ES-I3 (cell line): ENCODE data around the gene SLC7A1.

ENCODE experiments used
- H3K36me3 ChIP-seq: 2 replicates; pipeline ENCODE4 v1.6.1; 2013; ENCODE audit warnings: mild to moderate bottlenecking, low read length, control low read depth, moderate library complexity; ENCODE audit not compliant: insufficient read depth
- H3K4me1 ChIP-seq: 2 replicates; pipeline ENCODE4 v1.6.1; 2013; ENCODE audit warnings: mild to moderate bottlenecking, control low read depth, low read length; ENCODE audit not compliant: insufficient read depth
- H3K9ac ChIP-seq: 2 replicates; pipeline ENCODE4 v1.6.1; 2013; ENCODE audit warnings: low read depth, mild to moderate bottlenecking, low read length, moderate library complexity
- H3K9me3 ChIP-seq: 2 replicates; pipeline ENCODE4 v1.6.1; 2013; ENCODE audit warnings: mild to moderate bottlenecking, low read length, moderate library complexity; ENCODE audit not compliant: control insufficient read depth, insufficient read depth

SLC7A1 gene

GRCh38 chr13:29594710-29595379 lies 643 bp downstream of the SLC7A1 start:
- Histone ChIP-seq H3K9me3 (no peaks in the 10 kb centered on the region), H3K4me1 (peaks cover 19% of the 10 kb centered on the region), H3K36me3 (no peaks in the 10 kb centered on the region; the same call in 1 of the 2 replicates), H3K9ac (peak overlapping the region; percentile 74)

GRCh38 chr13:29594303-29594709 lies 1.2 kb downstream of the SLC7A1 start:
- peaks cover 24% of the 10 kb centered on the region for H3K4me1 ChIP-seq
- H3K9me3 ChIP-seq = no peaks in the 10 kb centered on the region
- H3K36me3 ChIP-seq = no peaks in the 10 kb centered on the region; the same call in 1 of the 2 replicates
- H3K9ac ChIP-seq = peak overlapping the region; percentile 74

GRCh38 chr13:29593605-29594297 lies 1.7 kb downstream of the SLC7A1 start:
- Histone ChIP-seq H3K36me3 (no peaks in the 10 kb centered on the region; the same call in 1 of the 2 replicates), H3K9ac (peak overlapping the region; percentile 74), H3K4me1 (peaks cover 24% of the 10 kb centered on the region), H3K9me3 (no peaks in the 10 kb centered on the region)

GRCh38 chr13:29591310-29591709 lies 4.2 kb downstream of the SLC7A1 start:
- H3K36me3 ChIP-seq = no peaks in the 10 kb centered on the region; the same call in 1 of the 2 replicates
- peaks cover 31% of the 10 kb centered on the region for H3K4me1 ChIP-seq
- H3K9me3 ChIP-seq = no peaks in the 10 kb centered on the region
- H3K9ac ChIP-seq = no peak overlapping the region

GRCh38 chr13:29589967-29590366 lies 5.5 kb downstream of the SLC7A1 start:
- Histone ChIP-seq H3K9ac (no peak overlapping the region), H3K4me1 (peaks cover 34% of the 10 kb centered on the region), H3K9me3 (no peaks in the 10 kb centered on the region), H3K36me3 (no peaks in the 10 kb centered on the region; the same call in 1 of the 2 replicates)

GRCh38 chr13:29589234-29589633 lies 6.3 kb downstream of the SLC7A1 start:
- H3K9me3 ChIP-seq = no peaks in the 10 kb centered on the region
- no peaks in the 10 kb centered on the region; the same call in 1 of the 2 replicates for H3K36me3 ChIP-seq
- H3K4me1 ChIP-seq = peaks cover 36% of the 10 kb centered on the region
- H3K9ac ChIP-seq = no peak overlapping the region

GRCh38 chr13:29587645-29588044 lies 7.8 kb downstream of the SLC7A1 start:
- no peaks in the 10 kb centered on the region for H3K9me3 ChIP-seq
- no peak overlapping the region for H3K9ac ChIP-seq
- H3K36me3 ChIP-seq = no peaks in the 10 kb centered on the region; the same call in 1 of the 2 replicates
- H3K4me1 ChIP-seq = peaks cover 48% of the 10 kb centered on the region

- Histone ChIP-seq H3K36me3 (no peaks in the 10 kb centered on the region), H3K9me3 (no peaks in the 10 kb centered on the region), H3K9ac (no peak overlapping the region), H3K4me1 (peaks cover 53% of the 10 kb centered on the region)
Observed at GRCh38 chr13:29583073-29583785, 12.3 kb downstream of the SLC7A1 start.

GRCh38 chr13:29582171-29582570 lies 13.3 kb downstream of the SLC7A1 start:
- Histone ChIP-seq H3K4me1 (peaks cover 47% of the 10 kb centered on the region), H3K9ac (no peak overlapping the region), H3K36me3 (no peaks in the 10 kb centered on the region), H3K9me3 (no peaks in the 10 kb centered on the region)

- H3K36me3 ChIP-seq = no peaks in the 10 kb centered on the region
- H3K9me3 ChIP-seq = no peaks in the 10 kb centered on the region
- H3K9ac ChIP-seq = peak overlapping the region; percentile 7; the same call in 1 of the 2 replicates
- peaks cover 47% of the 10 kb centered on the region for H3K4me1 ChIP-seq
Observed at GRCh38 chr13:29581666-29582065, 13.8 kb downstream of the SLC7A1 start.

GRCh38 chr13:29579094-29579493 lies 16.4 kb downstream of the SLC7A1 start:
- Histone ChIP-seq H3K4me1 (peaks cover 42% of the 10 kb centered on the region), H3K9ac (no peak overlapping the region), H3K36me3 (no peaks in the 10 kb centered on the region; the same call in 1 of the 2 replicates), H3K9me3 (no peaks in the 10 kb centered on the region)

- Histone ChIP-seq H3K9ac (no peak overlapping the region), H3K36me3 (no peaks in the 10 kb centered on the region; the same call in 1 of the 2 replicates), H3K9me3 (no peaks in the 10 kb centered on the region), H3K4me1 (peaks cover 38% of the 10 kb centered on the region)
Observed at GRCh38 chr13:29578300-29579085, 17.0 kb downstream of the SLC7A1 start.

- Histone ChIP-seq H3K4me1 (peaks cover 27% of the 10 kb centered on the region), H3K9ac (no peak overlapping the region), H3K36me3 (no peaks in the 10 kb centered on the region; the same call in 1 of the 2 replicates), H3K9me3 (no peaks in the 10 kb centered on the region)
Observed at GRCh38 chr13:29577136-29578051, 18.1 kb downstream of the SLC7A1 start.
